Parathyroid adenoma (tissue), 2 donors: ENCODE data around the gene DHRSX.

Source experiments
- H2AFZ ChIP-seq: fragments of 300-600 bp; sonication (generic); one replicate; pipeline ENCODE4 v1.7.0; 2017; ENCODE audit warnings: antibody characterized with exemption, mild to moderate bottlenecking
- H3K27ac ChIP-seq: fragments of 300-600 bp; sonication (generic); one replicate; pipeline ENCODE4 v1.7.0; 2017
- H3K27me3 ChIP-seq: fragments of 300-600 bp; sonication (generic); one replicate; pipeline ENCODE4 v1.7.0; 2017; ENCODE audit warnings: low read length; ENCODE audit not compliant: control insufficient read depth, insufficient read depth
- H3K36me3 ChIP-seq: fragments of 300-600 bp; sonication (generic); one replicate; pipeline ENCODE4 v1.7.0; 2017; ENCODE audit warnings: low read length; ENCODE audit not compliant: control insufficient read depth, insufficient read depth
- H3K4me1 ChIP-seq: fragments of 300-600 bp; sonication (generic); one replicate; pipeline ENCODE4 v1.7.0; 2017; ENCODE audit warnings: control low read depth
- H3K4me2 ChIP-seq: fragments of 300-600 bp; sonication (generic); one replicate; pipeline ENCODE4 v1.7.0; 2017; ENCODE audit warnings: low read length
- H3K4me3 ChIP-seq: fragments of 300-600 bp; sonication (generic); one replicate; pipeline ENCODE4 v1.7.0; 2017; ENCODE audit warnings: low read depth, low read length
- H3K79me2 ChIP-seq: fragments of 300-600 bp; sonication (generic); one replicate; pipeline ENCODE4 v1.7.0; 2017; ENCODE audit warnings: control low read depth
- H3K9ac ChIP-seq: fragments of 300-600 bp; sonication (generic); one replicate; pipeline ENCODE4 v1.7.0; 2017; ENCODE audit warnings: mild to moderate bottlenecking
- H3K9me3 ChIP-seq: fragments of 300-600 bp; sonication (generic); one replicate; pipeline ENCODE4 v1.7.0; 2017; ENCODE audit warnings: low read length; ENCODE audit not compliant: control insufficient read depth
- TF ChIP-seq, protein P1 (sequence below): fragments of 300-600 bp; sonication (generic); IDR thresholded peaks from one replicate; pipeline ENCODE4 v1.7.0; 2017; ENCODE audit warnings: antibody characterized with exemption, mild to moderate bottlenecking
- donor health status: primary hyperparathyroidism.

The DHRSX gene

DNA sequence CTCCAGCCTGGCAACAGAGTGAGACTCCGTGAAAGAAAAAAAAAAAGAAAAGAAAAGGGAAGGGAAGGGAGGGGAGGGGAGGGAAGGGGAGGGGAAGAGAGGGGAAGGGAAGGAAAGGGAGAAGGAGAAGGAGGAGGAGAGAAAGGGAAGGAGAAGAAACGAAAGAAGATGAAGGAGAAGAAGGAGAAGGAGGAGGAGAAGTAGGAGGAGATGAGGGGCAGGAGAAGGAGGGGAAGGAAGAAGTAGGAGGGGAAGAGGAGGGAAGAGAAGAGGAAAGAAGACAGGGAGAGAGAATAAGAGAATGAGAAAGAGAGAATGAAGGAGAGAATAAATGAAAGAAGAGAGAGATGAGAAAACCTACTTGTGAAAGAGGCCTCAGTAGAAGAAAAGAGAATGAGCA is 170.3 kb downstream of the DHRSX start:
- no peaks in the 10 kb centered on the region for H3K9me3 ChIP-seq
- H3K27ac ChIP-seq = no peak overlapping the region
- no peaks in the 10 kb centered on the region for H3K4me1 ChIP-seq
- no peak overlapping the region for H3K9ac ChIP-seq
- TF ChIP-seq, protein P1, sequence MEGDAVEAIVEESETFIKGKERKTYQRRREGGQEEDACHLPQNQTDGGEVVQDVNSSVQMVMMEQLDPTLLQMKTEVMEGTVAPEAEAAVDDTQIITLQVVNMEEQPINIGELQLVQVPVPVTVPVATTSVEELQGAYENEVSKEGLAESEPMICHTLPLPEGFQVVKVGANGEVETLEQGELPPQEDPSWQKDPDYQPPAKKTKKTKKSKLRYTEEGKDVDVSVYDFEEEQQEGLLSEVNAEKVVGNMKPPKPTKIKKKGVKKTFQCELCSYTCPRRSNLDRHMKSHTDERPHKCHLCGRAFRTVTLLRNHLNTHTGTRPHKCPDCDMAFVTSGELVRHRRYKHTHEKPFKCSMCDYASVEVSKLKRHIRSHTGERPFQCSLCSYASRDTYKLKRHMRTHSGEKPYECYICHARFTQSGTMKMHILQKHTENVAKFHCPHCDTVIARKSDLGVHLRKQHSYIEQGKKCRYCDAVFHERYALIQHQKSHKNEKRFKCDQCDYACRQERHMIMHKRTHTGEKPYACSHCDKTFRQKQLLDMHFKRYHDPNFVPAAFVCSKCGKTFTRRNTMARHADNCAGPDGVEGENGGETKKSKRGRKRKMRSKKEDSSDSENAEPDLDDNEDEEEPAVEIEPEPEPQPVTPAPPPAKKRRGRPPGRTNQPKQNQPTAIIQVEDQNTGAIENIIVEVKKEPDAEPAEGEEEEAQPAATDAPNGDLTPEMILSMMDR = no peak
- no peaks in the 10 kb centered on the region for H3K27me3 ChIP-seq
- no peak overlapping the region for H3K4me3 ChIP-seq
- no peak overlapping the region for H2AFZ ChIP-seq
- H3K36me3 ChIP-seq = no peaks in the 10 kb centered on the region
- no peaks in the 10 kb centered on the region for H3K79me2 ChIP-seq
- H3K4me2 ChIP-seq = no peak overlapping the region

DNA sequence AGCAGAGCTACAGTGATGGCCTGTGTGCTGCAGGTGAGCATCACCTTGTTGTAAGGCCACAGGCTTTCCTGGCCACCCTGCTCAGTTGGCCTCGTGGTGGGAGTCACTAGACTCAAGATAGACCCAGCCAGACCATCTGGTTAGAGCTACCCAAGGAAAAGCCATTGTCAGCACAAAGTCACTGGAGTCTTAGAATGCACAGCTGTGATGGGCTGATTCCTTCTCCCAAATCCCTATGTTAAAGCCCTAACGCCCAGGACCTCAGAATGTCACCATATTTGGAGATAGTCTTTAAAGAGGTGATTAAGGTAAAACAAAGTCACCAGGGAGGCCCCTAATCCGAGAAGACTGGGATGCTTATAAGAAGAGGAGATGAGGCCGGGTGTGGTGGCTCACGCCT is 173.4 kb downstream of the DHRSX start:
- Histone ChIP-seq H3K4me3 (no peak overlapping the region), H3K4me1 (no peaks in the 10 kb centered on the region), H3K36me3 (no peaks in the 10 kb centered on the region), H3K4me2 (no peak overlapping the region), H3K9ac (no peak overlapping the region), H3K9me3 (no peaks in the 10 kb centered on the region), H2AFZ (no peak overlapping the region), H3K27me3 (no peaks in the 10 kb centered on the region), H3K79me2 (no peaks in the 10 kb centered on the region), H3K27ac (no peak overlapping the region)
- TF ChIP-seq, protein P1 = no peak

DNA sequence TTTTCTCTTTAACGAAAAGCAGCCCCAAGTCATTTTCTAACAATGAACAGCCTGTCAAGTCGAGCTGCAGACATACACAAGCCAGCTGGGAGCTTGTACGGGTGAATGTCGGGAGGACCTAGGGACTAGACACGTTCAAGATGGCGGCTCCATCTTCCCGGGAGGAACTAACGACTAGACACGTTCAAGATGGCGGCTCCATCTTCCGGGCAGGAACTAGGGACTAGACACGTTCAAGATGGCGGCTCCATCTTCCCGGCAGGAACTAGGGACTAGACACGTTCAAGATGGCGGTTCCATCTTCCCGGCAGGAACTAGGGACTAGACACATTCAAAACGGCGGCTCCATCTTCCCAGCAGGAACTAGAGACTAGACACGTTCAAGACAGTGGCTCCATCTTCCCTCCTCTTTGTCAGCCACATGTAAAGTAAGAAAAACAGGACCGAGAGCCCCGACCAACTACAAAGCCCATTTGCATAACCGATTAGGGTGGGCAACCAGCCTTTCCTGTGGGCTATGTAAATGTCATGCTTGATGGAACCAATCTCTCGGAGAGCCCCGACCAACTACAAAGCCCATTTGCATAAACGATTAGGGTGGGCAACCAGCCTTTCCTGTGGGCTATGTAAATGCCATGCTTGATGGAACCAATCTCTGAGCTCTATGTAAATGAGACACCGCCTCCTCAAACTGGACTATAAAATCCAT is 175.5 kb downstream of the DHRSX start:
- Histone ChIP-seq H3K36me3 (no peaks in the 10 kb centered on the region), H3K9me3 (no peaks in the 10 kb centered on the region), H3K4me1 (no peaks in the 10 kb centered on the region), H3K27ac (peak overlapping the region; percentile 59), H3K4me3 (no peak overlapping the region), H3K79me2 (no peaks in the 10 kb centered on the region), H2AFZ (peak overlapping the region; percentile 80), H3K27me3 (no peaks in the 10 kb centered on the region), H3K4me2 (peak overlapping the region; percentile 14), H3K9ac (no peak overlapping the region)
- TF ChIP-seq, protein P1 = no peak

DNA sequence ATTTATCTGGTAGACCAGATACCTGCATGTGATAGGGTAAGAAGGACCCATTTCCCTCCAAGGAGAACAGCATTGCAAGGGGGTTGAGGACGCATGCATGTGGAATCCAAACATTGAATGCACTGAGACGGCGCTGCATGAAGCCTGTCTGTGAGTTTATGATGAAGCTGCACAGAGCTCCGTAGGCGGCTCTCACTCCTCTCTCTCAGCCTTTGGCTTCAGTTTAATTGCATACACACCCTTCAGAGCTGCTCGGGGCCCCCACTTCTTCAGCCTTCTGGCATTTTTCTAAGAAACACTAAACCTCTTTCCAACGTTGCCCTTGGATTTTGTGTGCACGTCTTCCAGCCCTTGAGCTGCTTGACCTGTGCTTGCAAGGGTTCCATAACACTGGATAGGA is 176.6 kb downstream of the DHRSX start:
- TF ChIP-seq, protein P1 = no peak
- no peak overlapping the region for H3K9ac ChIP-seq

DNA sequence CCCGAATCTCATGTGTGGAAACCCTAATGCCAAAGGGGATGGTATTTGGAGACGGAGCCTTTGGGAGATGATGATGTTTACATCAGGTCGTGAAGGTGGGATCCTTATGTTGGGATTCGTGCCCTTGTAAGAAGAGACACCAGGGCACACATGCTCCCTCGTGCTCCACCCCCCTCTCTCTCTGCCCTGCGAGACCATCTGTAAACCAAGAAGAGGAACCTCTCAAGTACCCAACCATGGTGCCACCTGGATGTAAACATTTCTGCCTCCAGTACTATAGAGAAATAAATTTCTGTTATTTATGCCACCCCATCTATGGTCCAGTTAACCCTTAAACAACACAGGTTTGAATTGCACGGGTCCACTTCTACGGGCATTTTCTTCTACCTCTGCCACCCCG is 179.4 kb downstream of the DHRSX start:
- no peaks in the 10 kb centered on the region for H3K4me1 ChIP-seq
- H3K27ac ChIP-seq = peak overlapping the region; percentile 63
- H3K79me2 ChIP-seq = no peaks in the 10 kb centered on the region
- H3K36me3 ChIP-seq = no peaks in the 10 kb centered on the region
- no peak overlapping the region for H3K9ac ChIP-seq
- no peak overlapping the region for H3K4me2 ChIP-seq
- H3K4me3 ChIP-seq = no peak overlapping the region
- H3K27me3 ChIP-seq = no peaks in the 10 kb centered on the region
- TF ChIP-seq, protein P1 = no peak
- no peak overlapping the region for H2AFZ ChIP-seq
- H3K9me3 ChIP-seq = no peaks in the 10 kb centered on the region

More for the DNA sequence above, 176.6 kb downstream of the DHRSX start:
- H3K36me3 ChIP-seq = no peaks in the 10 kb centered on the region
- no peak overlapping the region for H3K4me3 ChIP-seq
- no peak overlapping the region for H3K27ac ChIP-seq
- H3K9me3 ChIP-seq = no peaks in the 10 kb centered on the region
- H3K4me1 ChIP-seq = no peaks in the 10 kb centered on the region
- no peaks in the 10 kb centered on the region for H3K27me3 ChIP-seq
- no peak overlapping the region for H2AFZ ChIP-seq
- no peaks in the 10 kb centered on the region for H3K79me2 ChIP-seq
- H3K4me2 ChIP-seq = no peak overlapping the region
